Right ventricle myocardium inferior (tissue), 1 donor: ENCODE data around the gene GAREM1. TPM values are rescaled to one million over a fixed set of nuclear protein-coding genes. Genes with fewer than 3 reads are reported as not detected.
"Not testable (repeated sequence)": the region's sequence is repeated elsewhere in the genome, so short reads cannot be mapped to it uniquely, and the experiment has no call there.

Source experiments
- ATAC-seq: fragments of 200-7000 bp; cut with Tn5 transposase; one replicate; pipeline ENCODE4 v1.9.1; 2020; ENCODE audit warnings: mild to moderate bottlenecking, moderate library complexity
- DNase-seq: peaks from one replicate; pipeline ENCODE4 v3.0.0; 2021; ENCODE audit errors: missing footprints
- intact Hi-C: fragments of 100-400 bp; cut with DNase I; formaldehyde crosslinking; loops from one replicate; pipeline ENCODE4 v1.11.0; 2022
- total RNA-seq: library from RNA; stranded (reverse); fragmentation: NEBNext Ultra II Directional; extraction: Animal tissue kit (Norgen Biotek cat#: 25700); gene quantifications from one replicate; pipeline ENCODE4 v1.2.1, GENCODE V29; 2021
- donor health status: DM: no; HTN: yes; CAD: no; lungs with severe emphysema.

Gene GAREM1
- total RNA-seq, 1 donor from 2014 or later, result 22.7 TPM

- no peak for ATAC-seq
- DNase-seq, result no peak
- intact Hi-C loops, result no loop called here
These were observed 212.0 kb downstream of the GAREM1 start for GRCh38 chr18:32258558-32259204.

- ATAC-seq (no peak), DNase-seq (no peak)
- intact Hi-C loops, result no loop called here
These were observed 212.5 kb downstream of the GAREM1 start for GRCh38 chr18:32258148-32258547.

- DNase-seq (no peak), ATAC-seq (no peak)
- intact Hi-C loops, result no loop called here
These were observed 213.4 kb downstream of the GAREM1 start for GRCh38 chr18:32257084-32257785.

- intact Hi-C loops, result no loop called here
- no peak for ATAC-seq
- DNase-seq, result no peak
These were observed 215.1 kb downstream of the GAREM1 start for GRCh38 chr18:32255570-32255969.

GRCh38 chr18:32252141-32252860 lies 218.4 kb downstream of the GAREM1 start:
- intact Hi-C loops, result no loop called here
- ATAC-seq, result no peak
- DNase-seq, result no peak

GRCh38 chr18:32251466-32251865 lies 219.2 kb downstream of the GAREM1 start:
- intact Hi-C loops, result no loop called here
- no peak for ATAC-seq
- DNase-seq, result no peak

GRCh38 chr18:32249147-32249929 lies 221.3 kb downstream of the GAREM1 start:
- ATAC-seq (no peak), DNase-seq (no peak)

GRCh38 chr18:32244881-32245280 lies 225.8 kb downstream of the GAREM1 start:
- ATAC-seq (no peak), DNase-seq (no peak)
- intact Hi-C loops, result no loop called here

More at GRCh38 chr18:32249147-32249929, 221.3 kb downstream of the GAREM1 start:
- intact Hi-C loops, result no loop called here

GRCh38 chr18:32243358-32243757 lies 227.3 kb downstream of the GAREM1 start:
- DNase-seq (no peak), ATAC-seq (peak; percentile 62)
- intact Hi-C loops, result no loop called here

- ATAC-seq, result no peak
- intact Hi-C loops, result no loop called here
- no peak for DNase-seq
These were observed 228.3 kb downstream of the GAREM1 start for GRCh38 chr18:32242395-32242794.

GRCh38 chr18:32238635-32239268 lies 231.9 kb downstream of the GAREM1 start:
- intact Hi-C loops, result loop anchor here (10.0 kb wide), 1 partner anchor 64 kb away; no protein-coding TSS in a partner anchor
- ATAC-seq (no peak), DNase-seq (no peak)

- ATAC-seq (no peak), DNase-seq (no peak)
- intact Hi-C loops, result loop anchor here (10.0 kb wide), 1 partner anchor 62 kb away; no protein-coding TSS in a partner anchor
These were observed 233.6 kb downstream of the GAREM1 start for GRCh38 chr18:32237049-32237448.

- DNase-seq, ATAC-seq: not testable (repeated sequence)
- intact Hi-C loops, result loop anchor here (10.0 kb wide), 1 partner anchor 59 kb away; no protein-coding TSS in a partner anchor
These were observed 237.3 kb downstream of the GAREM1 start for GRCh38 chr18:32233348-32233747.

GRCh38 chr18:32219431-32220018 lies 251.2 kb downstream of the GAREM1 start:
- ATAC-seq, result no peak
- intact Hi-C loops, result no loop called here
- no peak for DNase-seq

GRCh38 chr18:32216390-32216789 lies 254.3 kb downstream of the GAREM1 start:
- intact Hi-C loops, result no loop called here
- ATAC-seq (no peak), DNase-seq (no peak)

- no peak for DNase-seq
- intact Hi-C loops, result no loop called here
- ATAC-seq, result no peak
These were observed 257.0 kb downstream of the GAREM1 start for GRCh38 chr18:32213693-32214092.
